Glomerular endothelial cell (primary cell): ENCODE data around the gene ATG9A. TPM values are rescaled to one million over a fixed set of nuclear protein-coding genes. Genes with fewer than 3 reads are reported as not detected.

Experiments
- DNase-seq: peaks from one replicate; pipeline ENCODE4 v3.0.0-alpha.2; 2011; ENCODE audit warnings: low read depth, low spot score; ENCODE audit errors: extremely low read depth
- total RNA-seq: library from RNA; depleted of rRNA; stranded (reverse); fragments of >200 nt; gene quantifications from 2 replicates; pipeline ENCODE4 v1.2.3, GENCODE V29; 2015

ATG9A gene
- total RNA-seq, 1 donor from 2014 or later: 65.2 TPM

DNA sequence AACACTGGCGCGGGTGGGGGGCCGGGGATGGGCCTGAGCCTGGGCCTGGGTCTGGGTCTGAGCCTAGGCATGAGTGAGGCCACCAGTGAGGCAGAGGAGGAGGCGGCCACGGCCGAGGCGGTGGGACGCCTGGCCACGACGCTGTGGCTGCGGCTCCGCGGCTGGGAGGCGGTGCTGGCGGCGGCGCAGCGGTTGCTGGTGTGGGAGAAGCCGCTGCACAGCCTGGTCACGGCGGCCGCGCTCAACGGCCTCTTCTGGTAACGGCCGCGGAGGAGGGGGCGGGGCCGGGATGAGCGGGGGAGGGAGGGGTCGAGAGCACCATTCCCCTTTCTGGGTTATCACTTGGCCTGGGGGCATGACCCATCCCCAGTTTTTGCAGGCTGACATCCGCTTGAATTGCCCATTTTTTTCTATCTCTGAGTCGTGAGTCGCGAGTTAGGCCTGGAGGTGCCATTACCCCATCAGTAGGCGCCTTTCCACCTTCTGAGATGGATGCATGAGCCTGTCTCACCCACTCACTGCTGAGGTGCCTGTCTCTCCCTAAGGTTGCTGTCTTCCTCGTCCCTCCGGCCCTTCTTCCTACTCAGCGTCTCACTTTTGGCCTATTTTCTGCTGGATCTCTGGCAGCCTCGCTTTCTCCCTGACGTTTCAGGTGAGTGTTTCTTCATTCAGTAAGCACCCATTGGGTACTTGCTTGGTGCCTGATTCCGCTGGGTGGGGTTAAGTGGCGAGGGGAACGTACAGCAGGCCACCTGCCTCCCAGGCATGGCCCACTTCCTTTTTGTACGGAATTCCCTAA lies 50.9 kb downstream of the ATG9A start:
- no peak for DNase-seq

DNA sequence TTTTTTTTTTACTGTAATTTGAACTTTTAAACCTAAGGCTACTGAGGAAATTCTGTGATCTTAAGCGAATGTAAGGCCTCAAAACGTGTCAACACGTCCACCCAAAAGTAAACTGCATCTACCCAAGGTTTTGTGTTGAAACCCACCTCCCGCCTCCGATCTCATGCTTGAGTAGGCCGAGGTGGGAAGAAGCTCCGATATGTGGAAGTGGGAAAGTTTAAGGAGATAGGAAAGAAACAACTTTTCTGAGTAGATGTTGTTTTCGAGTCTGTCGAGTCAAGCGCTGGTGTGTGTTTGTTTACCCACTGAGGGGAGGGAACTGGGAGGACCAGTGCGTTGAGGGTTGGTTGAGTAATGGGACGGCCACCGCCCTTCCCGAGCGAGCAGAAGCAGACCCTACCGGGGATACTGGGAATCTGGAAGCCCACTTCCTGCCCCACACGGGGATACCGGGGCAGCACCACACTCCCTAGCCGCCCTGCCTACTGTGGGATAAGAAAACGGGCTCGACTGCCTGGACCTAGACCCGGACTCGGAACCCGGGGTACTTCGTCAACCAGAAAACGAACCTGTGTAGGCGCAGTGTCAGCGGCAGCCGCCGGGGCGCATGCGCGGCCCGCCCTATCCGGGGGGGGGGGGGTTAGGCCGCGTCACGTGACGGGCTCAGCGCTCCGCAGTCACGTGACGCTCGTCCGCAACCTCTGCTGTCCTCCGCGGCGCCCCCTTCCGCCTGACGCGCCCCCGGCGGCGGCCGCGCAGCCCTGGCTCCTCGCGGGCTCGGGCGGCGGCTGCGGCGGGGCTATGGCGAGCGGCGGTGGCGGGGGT lies 51.7 kb downstream of the ATG9A start, which contains the start of gene RETREG2:
RETREG2 (plus strand) TSS at position 724 of the 825 bp plus-strand sequence; CDS start at position 802, 78 bp downstream.
- no peak for DNase-seq

DNA sequence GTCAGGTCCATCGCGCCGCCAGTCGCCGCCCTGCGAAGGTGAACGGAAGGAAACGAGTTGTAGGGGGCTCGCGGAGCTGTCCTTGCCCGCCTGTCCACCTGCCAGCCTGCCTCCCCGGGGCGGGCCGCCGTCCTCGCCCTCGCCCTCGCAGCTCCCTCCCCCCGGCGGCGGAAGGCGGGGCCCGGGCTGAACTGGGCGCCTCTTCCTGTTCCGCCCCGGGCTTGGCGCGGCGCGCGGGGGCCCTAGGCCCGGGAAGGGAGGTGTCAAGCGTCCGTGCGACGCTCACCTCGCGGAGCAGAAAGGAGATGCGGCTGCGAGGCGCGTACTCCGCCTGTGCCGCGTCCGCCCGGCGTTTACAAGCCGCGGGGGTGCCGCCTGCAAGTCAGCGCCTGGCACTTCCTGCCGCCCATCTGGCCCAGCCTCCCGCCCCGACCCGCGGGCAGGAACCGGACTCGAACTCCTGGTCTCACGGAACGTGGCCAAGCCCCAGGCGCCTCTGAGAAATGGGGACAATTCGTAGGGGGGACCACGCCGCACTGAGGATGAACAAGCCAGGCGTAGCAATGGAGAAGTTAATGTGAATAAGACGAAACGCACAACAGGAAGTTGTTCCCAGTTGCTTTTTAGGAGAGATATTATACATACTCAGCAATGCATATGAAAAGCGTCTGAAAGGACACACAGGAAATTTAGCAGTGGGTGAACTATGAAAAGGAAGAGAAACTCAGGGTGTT lies 52.5 kb downstream of the ATG9A start, which contains the start of gene CNPPD1:
CNPPD1 (minus strand) TSS at position 108 of the 734 bp plus-strand sequence; CDS start at position 11, 97 bp downstream.
- DNase-seq: no peak

DNA sequence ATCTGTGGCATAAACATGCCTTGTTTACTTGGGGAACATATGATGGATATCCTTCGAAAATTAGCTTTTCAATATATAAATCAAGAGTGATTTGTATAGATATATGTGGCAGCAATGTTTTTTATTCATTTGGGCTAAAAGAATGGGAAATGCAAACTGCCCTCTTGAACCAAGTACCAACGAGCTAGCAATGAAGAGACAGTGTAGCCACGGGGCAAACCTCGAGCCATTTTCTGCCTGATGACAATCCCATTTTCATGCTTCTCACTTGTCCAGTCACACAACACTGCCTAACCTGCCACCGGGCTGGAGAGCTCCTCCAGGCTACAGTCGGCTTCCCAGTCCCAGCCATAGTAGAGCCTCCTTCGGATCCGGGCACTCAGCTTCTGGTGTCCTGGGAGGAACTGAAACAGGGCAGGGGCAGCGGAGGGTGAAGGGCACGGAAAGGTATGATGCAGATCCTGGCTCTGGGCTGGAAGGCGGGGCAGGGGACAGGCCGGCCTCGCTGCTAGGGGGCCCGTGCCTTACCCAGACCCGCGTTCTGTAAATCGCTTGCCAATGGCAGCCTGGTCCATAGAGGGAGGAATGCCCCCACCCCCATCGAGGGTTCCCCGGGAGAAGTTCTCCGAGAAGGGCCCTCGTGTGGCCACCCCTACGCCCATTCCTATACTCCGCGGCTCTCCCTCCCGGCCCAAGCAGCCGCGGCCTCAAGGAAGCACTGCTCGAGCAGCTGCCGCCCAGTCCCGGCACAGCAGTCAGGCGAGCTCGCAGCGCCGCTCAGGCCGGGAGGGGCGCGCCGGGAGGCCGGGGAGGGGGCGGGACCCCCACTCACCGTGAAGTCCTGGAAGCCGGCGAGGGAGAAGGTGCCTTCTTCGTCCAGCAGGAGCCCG lies 53.3 kb downstream of the ATG9A start:
- DNase-seq: no peak

DNA sequence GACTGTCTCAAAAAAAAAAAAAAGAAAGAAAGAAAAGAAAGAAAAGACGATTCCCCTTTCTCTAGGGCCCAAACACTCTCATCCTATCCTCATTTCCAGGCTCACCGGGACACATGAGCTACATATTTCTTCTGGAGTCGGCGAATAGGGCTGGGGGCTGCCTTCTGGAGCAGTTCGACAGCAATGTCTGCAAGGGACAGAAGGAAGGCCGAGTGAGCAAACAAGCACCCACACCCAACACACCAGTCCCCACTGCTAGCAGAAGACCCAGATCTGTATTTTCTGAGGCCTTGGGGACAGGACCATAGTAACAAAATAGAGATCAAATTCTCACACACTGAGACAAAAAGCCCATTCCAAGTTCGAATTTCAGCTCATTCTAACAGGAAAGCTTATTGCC lies 54.0 kb downstream of the ATG9A start:
- no peak for DNase-seq

DNA sequence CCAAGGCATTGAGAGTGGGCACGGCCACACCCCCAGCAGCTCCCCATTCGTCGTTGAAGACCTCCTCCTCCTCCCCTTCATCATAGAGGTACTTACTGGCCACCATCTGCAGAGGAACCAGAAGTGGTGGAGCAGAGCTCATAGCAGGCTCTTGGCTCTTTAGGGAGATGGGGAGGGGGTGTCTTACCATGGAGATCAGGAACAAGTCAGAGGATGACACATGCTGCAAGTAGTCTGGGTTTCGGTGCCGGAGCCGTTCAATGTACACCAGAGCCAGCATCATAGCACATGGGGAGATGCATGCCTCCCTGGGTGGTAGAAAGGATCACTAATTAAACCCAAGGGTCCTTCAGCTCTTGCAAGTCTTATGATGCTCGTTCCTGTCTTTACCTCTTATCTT lies 54.6 kb downstream of the ATG9A start:
- no peak for DNase-seq

DNA sequence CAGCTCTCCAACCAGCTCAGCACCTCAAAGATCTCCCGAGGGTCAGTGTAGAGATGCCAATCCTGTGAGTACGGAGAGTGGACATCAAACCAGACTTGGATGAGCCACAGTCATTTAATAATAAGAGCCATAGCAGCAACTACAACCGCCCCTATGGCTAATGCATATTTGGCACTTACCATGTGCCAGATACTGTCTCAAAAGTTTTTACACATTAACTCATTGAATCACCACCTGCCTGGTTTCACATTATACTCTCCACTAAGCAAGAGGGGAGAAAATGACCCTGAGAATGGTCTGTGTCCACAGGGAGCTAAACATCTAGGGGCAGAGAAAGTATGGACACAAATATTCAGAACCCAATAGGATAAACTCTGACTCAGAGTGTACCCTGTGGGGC lies 55.3 kb downstream of the ATG9A start:
- no peak for DNase-seq

DNA sequence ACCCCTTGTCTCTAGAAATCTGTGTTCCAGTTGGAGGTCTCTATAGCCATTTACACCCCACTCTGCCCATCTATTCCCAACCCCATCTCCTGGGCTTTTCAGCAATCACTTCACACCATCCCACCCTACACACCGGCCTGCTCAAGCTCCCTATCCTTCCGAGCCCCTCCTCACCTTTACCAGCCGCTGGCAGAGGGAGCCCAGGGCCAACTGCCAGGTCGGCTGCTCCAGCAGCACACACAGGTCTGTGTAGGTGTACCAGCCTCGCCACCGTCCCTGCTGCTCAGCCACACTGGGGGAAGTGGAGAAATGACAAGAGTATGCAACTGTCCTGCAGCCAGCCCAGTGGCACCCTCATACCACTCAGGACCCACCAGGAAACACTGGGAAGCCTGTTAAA lies 56.3 kb downstream of the ATG9A start:
- DNase-seq: no peak

DNA sequence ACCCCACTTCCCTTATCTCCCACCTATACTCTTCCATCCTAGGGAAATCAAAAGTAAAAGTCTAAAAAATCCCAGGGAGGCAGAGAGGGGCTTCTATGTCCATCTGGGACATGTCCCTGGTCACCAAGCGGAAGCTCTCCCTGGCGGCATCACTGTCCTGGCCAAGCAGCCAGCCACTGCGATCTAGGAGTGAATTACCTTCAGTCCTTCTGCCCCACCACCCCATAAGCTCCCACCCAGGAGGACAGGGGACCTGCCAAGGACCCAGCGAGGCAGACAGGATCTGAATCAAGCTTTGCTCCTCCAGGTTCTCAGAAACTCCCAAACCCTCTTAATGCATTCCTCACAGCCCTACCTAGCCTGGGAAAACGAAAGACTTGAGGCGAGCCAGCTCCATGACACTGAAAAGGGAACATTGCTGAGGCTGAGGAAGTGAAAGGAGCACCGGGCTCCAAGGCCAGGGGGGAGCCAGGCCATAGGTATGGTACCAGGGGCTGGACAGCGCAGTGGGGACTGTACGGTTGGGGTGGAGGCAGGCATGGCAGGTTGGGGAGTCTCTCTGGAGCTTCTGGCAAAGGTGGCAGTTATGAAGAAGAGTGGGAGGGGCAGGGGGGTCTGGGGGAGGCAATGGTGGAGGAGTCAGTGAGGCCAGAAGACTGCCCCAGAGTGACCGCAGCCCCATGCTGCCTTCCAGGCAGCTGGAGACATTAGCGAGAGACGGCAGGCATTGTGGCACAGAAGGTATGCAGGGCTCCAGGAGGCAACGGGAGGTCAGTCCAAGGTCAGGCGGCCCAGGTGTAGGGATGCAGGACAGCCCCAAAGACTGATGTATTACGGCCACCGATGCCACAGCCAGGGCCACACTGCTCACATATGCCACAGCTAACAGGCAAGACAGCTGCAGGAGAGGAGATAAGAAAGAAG lies 56.9 kb downstream of the ATG9A start:
- no peak for DNase-seq

DNA sequence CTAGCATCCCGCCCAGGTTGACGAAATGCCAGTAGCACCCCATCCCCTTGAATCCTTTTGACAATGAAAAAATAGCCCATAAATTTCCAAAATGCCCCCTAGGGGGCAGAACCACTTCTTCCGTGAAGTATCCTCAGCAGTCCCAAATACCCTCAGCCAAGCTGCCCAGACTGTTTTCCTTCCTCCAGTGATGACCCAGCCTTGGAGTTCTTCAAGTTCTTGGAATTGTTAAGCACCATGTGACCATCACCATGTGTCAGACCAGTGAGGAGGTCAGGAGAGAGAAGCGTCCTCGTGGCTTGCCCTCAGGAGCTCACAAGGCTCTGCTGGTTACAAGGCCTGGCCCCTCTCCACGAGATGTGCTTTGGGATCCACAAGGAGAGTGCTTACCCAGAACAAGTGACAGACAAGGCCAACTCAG lies 58.2 kb downstream of the ATG9A start:
- no peak for DNase-seq

DNA sequence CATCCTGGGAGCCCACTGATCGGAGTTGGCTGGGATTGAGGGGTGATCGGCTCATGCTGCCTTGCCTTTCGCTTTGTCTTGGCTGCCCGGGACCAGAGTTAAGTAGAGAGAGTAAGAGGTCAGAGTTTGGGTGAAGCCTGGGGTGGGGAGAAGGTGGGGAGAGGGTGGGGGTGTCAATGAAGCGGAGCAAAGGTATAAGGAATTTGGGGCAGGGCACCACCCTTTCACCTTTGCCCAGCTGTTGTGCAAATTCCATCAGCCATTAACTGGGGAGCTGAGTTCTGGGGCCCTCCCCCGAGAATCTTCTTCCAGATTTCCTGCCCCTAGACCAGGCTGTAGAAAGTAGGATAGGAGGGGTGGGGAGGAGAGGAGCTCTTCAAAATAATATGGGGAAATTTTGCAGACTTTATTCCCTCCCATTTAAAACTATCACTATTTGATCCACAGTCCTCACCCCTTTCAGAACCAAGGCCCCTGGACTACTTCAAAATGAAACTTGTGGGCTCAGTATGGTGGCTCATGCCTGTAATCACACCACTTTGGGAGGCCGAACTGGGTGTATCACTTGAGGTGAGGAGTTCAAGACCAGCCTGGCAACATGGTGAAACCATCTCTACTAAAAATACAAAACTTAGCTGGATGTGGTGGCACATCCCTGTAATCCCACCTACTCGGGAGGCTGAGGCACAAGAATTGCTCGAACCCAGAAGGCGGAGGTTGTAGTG lies 59.3 kb downstream of the ATG9A start, which contains the start of gene SLC23A3:
SLC23A3 (minus strand) TSS at position 100 of the 725 bp plus-strand sequence; CDS start at position 55, 45 bp downstream.
- no peak for DNase-seq

Other genes with a start within 250 kb of the ATG9A start
- gene FEV, start 244.5 kb downstream of the ATG9A start, total RNA-seq: not detected in 2 replicates
- not detected in 2 replicates for gene CRYBA2, start 236.2 kb downstream of the ATG9A start, total RNA-seq
- gene CFAP65, start 188.1 kb downstream of the ATG9A start, total RNA-seq: not detected in 2 replicates
- not detected in 2 replicates for gene IHH, start 168.7 kb downstream of the ATG9A start, total RNA-seq
- gene NHEJ1, start 68.8 kb downstream of the ATG9A start, total RNA-seq: 18.3 and 21.0 TPM in 2 replicates
- gene SLC23A3, start 59.6 kb downstream of the ATG9A start, total RNA-seq: 1.3 TPM in 1 of 2 replicates, not detected in the other
- 33.2 and 40.3 TPM in 2 replicates for gene CNPPD1, start 52.7 kb downstream of the ATG9A start, total RNA-seq
- gene RETREG2, start 51.4 kb downstream of the ATG9A start, total RNA-seq: 43.8 and 48.0 TPM in 2 replicates
- gene ZFAND2B, start 22.9 kb downstream of the ATG9A start, total RNA-seq: 23.7 and 26.1 TPM in 2 replicates
- gene ABCB6, start 10.7 kb downstream of the ATG9A start, total RNA-seq: 11.8 and 17.8 TPM in 2 replicates
- 19.1 and 32.2 TPM in 2 replicates for gene ANKZF1, start 170 bp upstream of the ATG9A start, total RNA-seq
- 5.1 and 6.2 TPM in 2 replicates for gene GLB1L, start 15.8 kb upstream of the ATG9A start, total RNA-seq
- 5.6 and 13.7 TPM in 2 replicates for gene STK16, start 15.8 kb upstream of the ATG9A start, total RNA-seq
- not detected in 2 replicates for gene TUBA4B, start 23.6 kb upstream of the ATG9A start, total RNA-seq
- 7.8 and 21.4 TPM in 2 replicates for gene TUBA4A, start 24.3 kb upstream of the ATG9A start, total RNA-seq
- gene DNAJB2, start 49.7 kb upstream of the ATG9A start, total RNA-seq: 31.7 and 33.1 TPM in 2 replicates
- 0.47 and 0.97 TPM in 2 replicates for gene PTPRN, start 79.8 kb upstream of the ATG9A start, total RNA-seq
- gene RESP18, start 103.1 kb upstream of the ATG9A start, total RNA-seq: not detected in 2 replicates
- gene DNPEP, start 158.3 kb upstream of the ATG9A start, total RNA-seq: 48.9 and 50.9 TPM in 2 replicates
- not detected in 2 replicates for gene DES, start 188.7 kb upstream of the ATG9A start, total RNA-seq
- gene SPEG, start 205.2 kb upstream of the ATG9A start, total RNA-seq: 1.6 and 1.7 TPM in 2 replicates